ENCODE measurements around the gene BRAT1.

Gene BRAT1

DNA sequence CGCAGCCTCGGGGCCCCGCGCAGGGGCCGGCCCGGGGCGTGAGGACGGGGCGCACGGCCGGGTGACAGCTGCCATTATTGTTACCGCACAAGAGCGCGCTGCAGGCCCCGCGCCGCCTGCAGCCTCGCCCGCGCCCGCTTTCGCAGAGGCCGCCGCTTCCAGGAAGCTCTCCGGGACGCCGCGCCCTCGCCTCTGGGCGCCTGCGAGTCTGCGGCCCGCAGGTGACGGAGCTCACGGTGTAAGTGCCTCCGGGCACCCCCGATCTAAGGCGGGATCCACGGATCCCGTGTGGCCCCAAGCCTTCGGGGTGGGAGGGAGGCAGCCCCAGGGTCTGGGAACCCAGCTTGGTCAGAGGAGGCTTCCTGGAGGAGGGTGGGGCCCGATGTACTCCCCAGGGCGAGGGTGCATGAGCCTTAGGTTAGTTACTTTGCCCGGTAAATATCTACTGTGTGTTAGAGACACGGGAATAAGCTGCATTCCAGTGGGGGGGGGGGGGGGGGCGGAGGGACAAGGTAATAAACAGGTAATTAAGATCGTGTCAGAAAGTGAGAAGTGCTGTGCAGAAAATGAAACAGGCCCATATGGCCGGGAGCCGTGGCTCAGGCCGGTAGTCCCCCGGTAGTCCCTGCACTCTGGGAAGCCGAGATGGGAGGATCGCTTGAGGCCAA lies 4.1 kb upstream of the BRAT1 start:
- DNase-seq, result no peak

DNA sequence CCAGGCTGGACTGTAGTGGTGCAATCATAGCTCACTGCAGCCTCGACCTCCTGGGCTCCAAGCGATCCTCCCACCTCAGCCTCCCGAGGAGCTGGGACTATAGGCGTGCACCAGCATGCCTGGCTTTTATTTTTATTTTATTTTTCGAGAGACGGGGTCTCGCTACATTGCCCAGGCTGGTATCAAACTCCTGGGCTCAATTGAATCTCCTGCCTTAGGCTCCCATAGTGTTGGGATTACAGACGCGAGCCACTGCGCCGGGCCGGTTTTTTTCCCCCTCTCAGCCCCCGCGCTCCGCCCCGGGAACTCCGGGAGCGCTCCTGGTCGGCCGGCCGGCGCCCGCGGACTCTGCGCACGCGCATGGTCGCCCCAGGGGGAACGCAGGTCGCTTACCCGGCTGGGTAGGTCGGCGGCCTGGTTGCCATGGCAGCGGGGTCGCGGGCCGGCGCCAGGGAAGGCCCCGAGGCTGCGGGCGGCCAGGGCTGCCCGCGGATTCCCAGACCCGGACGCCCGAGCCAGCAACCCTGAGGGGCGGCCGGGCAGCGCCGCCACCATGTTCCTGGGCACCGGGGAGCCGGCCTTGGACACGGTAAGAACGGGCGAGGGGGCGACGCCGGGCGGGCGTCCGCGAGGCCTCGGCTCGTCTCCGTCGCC lies 3.4 kb upstream of the BRAT1 start, which contains the start of gene IQCE:
Gene IQCE (plus strand): TSS at position 351 of the 654 bp plus-strand sequence. CDS start 203 bp downstream, at position 554.
- DNase-seq, result peak; percentile 71 to 88

DNA sequence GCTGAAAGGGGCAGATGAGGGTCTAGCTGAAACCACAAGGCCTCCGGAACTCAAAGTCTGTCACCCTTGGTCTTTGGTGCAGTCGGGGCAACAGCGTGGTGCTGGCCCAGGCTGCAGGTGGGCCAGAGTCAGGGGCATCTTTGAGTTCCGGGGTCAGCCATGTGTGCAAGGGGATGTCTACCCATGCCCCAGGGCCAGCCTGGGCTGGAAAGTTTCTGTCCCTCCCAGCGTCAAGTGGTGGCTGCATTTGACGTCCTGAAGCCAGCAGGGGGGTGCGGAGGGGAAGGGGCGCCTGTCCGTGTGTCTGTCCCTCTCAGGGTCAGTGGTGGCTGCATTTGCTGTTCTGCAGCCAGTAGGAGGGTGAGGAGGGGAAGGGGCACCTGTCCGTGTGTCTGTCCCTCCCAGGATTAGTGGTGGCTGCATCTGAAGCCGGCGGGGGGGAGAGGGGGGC lies 638 bp downstream of the BRAT1 start:
- DNase-seq, result no peak

DNA sequence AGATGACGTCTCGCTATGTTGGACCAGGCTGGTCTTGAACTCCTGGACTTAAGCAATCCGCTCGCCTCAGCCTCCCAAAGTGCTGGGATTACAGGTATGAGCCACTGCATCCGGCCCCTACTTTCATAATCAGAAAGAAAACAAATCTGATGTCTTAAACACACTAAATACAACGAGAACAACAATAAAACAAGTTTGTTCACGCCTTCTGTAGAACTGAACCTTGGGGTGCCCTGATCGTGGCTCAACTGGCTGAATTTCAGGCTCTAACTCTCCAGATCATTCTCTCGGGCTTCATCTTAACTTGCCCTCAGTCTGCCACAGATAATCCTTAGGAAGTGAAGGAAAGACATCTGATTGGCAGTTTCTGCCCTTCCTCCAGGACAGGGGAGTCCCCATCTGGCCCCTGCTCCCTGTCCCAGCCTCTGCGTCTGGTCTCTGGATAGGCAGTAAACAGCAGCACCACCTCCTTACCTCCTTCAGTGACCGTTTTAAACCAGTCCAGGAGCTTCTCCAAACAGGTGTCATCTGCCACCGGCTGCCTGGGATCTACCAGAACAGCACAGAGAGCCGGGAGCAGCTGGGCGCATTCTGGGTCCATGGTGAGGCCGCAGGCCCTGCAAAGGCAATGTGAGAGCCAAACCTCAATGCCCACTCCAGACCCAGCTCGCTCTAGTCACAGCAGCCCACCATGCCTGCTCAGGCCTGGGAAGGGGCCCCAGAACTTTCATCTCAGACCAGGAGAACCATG lies 1.3 kb downstream of the BRAT1 start:
- no peak for DNase-seq

DNA sequence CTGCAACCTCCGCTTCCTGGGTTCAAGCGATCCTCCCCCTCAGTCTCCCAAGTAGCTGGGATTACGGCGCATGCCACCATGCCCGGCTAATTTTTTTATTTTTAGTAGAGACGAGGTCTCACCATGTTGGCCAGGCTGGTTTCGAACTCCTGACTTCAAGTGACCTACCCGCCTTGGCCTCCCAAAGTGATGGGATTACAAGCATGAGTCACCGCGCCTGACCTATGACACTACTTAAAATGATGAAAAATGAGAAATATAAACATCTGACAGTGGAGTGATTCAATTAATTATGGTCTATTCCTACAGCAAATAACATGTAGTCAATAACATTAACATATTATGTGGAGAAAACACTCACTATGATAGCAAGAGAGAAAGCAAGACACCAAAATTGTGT lies 2.2 kb downstream of the BRAT1 start:
- DNase-seq, result no peak

DNA sequence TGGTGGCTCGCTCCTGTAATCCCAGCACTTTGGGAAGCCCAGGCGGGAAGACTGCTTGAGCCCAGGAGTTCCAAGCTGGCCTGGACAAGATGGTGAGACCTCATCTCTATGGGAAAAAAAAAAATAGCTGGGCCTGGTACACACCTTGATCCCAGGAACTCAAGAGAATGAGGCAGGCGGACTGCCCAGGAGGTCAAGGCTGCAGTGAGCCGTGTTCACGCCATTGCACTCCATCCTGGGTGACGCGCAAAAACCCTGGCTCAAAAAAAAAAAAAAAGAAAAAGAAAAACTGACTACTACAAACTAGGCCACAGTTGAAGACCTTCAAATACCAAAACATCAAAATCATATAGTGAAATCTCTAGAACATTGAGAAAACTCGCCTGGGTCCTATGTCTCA lies 3.9 kb downstream of the BRAT1 start:
- DNase-seq, result no peak

DNA sequence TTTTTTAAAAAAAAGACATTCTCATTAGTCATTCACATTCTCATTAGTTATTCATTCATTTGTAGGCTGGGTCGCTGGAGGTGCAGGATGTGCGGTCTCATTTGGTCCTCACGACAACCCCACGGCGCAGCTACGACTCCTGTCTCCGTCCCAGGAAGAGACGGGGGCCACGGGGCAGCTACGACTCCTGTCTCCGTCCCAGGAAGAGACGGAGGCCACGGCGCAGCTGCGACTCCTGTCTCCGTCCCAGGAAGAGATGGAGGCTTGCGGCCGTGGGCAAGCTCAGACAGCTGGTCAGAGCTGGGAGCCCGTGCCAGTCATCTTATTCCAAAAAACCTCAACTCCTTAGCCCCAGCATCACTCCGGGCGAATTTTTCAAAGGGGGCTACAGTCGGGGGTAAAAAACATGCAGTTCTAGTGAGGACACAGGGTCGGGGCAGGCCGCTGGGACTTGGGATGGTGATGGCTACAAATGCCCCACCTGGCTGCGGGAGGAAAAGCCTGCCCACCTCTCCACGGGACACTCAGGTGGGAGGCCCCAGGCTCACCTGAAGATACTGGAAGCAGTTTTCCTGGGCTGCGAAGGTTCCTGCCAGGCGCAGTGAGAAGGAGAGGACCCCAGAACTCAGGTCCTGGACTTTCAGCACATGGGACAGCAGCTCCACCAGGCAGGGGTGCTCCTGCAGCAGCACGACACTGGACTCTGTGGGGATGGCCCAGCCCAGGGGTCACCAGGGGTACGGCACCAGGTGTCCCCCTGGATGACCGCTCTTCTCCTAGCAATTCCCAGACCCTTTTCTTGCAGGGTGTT lies 8.3 kb downstream of the BRAT1 start:
- DNase-seq, result no peak

DNA sequence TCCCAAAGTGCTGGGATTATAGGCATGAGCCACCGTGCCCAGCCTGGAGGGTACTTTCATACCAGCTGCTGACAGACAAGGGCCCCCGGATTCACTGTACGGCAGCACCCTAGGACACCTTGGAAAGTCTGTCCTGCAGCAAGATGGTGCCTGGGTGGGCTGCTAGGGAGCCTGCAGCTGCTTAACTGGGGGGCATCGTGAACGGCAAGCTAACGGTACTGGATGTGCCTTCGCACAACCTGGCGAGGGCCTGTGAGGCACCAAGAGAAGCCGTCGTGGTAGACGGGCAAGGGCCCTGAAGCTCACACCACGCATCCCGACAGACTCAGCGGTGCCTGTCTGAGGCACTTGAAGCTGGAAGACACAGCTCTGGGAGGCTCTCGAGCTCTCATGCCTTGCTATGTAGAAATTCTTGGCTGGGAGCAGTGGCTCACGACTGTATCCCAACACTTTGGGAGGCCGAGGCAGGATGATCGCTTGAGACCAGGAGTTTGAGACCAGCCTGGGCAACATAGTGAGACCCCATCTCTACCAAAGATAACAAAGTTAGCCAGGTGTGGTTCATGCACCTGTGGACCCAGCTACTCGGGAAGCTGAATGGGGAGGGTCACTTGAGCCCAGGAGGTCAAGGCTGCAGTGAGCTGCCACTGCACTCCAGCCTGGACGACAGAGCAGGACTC lies 9.4 kb downstream of the BRAT1 start:
- DNase-seq, result no peak

DNA sequence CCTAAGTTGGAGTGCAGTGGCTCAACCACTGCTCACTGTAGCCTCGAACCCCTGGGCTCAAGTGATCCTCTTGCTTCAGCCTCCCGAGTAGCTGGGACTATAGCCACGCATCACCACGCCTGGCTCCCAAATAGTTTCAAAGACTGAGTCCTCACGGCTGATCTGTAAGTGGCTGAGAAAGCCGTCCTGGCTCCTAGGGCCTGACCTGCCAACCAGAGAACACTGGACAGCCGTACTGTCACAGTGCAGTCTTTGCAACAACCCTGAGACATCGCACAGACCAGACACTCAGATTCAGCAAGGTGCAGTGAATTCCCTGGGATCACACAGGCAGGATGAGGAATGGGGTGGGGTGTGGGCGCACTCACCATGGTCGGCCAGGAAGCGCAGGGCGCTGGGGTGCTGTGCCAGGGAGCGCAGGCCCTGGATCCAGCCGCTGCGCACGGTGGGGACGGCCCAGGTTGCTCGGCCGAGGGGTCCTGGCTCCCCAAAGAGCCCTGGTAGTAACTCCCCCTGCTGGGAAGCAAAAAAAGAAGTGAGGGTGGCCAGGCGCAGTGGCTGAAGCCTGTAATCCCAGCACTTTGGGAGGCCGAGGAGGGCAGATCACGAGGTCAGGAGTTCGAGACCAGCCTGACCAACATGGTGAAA lies 10.7 kb downstream of the BRAT1 start:
- no peak for DNase-seq

DNA sequence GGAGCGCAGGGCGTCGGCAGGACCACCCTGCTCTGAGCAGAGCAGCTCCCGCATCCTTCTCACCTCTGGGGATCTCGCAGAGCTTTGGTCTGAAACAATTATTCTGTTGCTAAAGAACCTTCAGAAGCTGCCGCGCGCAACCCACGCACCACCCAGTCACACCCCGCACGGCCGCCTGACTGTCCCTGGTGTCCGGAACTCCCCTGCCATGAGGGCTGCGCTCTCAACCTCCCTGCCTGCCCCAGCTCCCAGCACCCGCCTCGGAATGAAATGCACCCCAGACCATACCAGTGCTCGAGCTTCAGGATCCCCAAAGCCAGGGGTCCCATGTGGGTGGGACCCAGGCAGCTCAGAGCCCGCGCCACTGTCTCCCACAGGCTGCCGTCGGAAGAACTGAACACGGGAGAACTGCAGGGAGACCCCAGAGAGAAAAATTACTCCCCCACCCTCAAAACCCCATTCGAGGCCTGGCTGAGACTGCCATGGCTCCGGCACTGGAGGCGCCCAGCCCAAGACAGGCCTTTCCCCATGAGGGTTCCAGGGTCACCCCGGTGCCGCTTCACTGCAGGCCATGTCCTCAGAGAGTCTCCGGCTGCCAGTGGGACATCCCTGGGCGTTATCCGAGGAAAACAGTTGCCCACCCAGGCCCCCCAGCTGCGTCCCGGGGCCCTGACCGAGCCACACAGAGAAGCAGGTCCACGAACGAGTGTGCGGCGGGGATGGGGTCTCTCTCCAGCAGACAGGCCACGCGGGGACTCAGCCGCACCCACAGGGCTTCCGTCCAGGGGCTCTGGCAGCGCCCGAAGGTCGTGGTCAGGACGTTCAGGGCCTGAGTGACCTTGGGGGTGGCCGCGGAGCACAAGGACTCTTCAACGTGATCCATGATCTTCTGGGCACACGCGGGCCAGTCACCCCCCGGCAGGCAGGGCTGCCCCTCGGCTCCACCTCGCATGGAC lies 12.1 kb downstream of the BRAT1 start:
- DNase-seq, result no peak

DNA sequence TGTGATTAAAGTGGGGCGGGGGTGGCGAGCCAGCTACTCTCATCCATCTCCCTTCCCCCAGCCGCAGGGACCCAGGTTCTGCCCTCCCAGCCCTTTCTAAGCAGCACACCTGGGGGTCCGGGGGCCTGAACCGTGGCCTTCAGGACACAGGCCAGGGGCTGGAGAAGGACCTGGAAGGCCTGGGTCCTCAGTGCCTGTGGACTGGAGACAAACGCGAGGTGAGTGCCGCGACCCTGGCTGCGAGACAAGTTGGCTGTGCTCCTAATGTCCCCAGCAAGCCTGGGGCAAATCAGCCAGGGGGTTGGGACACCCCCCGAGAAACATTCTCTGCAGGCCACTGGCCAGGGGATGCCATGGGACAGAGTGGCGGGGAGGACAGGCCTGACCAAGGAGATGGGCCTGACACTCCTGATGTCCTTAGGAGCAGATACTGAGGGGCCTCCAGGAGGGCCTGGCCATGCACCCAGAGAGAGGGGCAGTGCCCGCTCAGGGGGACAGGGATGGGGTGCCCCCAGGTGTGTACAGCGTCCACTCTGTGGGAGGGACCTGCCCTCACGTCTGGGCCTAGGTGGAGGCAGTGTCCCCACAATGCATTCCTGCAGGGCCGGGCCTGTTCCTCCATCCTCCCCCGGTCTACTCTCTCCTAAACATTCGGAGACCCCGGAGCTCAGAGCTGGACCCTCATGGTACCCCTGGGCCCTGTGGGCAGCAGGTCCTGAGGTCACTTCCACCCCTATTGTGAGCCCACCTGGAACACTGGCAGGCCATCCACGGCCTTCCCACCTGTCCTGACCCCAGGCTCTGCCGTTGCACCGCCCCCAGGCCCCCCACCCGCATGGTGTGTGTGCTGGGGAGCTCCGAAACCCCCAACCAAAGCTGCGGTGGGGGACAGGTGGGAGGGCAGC lies 13.1 kb downstream of the BRAT1 start:
- DNase-seq, result no peak

DNA sequence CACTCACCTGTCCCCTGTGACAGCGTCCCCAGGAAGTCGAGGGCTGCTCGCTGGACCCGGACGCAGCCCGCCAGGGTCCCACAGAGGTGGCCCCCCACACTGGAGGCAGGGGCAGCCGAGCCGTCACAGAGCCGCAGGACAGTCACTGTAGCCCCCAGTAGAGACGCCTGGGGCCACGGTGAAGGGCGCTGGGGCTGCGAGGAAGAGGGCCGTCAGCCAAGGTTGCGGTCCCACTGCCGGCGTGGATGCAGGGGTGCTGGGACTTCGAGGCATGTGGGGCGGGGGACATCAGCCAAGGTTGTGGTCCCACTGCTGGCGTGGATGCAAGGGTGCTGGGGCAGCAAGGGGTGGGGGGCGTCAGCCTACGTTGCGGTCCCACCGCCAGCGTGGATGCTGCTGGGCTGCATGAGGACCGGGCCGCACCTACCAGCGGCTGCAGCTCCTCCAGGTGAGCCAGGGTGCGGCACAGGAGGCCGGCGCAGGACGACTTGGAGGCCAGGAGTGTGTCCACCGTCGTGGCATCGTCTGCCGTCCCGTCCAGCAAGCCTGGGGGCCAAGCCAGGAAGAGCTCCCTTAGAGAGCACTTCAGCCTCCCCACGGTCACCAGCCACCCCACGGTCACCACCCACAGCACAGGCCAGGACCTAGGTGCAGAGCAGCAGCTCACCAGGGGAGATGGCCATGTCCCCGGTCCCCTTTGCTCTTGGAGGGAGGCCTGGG lies 13.9 kb downstream of the BRAT1 start:
- DNase-seq, result no peak

DNA sequence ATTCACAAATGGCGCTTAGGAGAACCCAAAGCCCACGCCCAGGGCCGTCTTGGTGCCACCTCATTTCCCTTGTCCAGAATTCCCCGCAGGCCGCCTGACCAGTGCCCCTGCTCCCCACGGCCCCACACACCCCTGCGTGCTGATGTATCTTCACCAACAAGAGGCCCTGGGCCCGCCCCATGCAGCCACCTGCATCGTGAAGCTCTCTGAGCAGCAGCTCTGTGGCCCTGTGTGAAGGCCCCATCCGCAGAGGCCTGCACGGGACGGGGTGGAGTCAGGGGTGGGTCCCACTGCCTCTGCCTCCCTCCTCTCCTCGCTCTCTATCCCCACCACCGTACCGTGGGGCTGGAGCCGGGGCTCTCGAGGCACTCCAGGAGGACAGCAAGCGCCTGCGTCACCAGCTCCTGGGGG lies 14.7 kb downstream of the BRAT1 start:
- no peak for DNase-seq

DNA sequence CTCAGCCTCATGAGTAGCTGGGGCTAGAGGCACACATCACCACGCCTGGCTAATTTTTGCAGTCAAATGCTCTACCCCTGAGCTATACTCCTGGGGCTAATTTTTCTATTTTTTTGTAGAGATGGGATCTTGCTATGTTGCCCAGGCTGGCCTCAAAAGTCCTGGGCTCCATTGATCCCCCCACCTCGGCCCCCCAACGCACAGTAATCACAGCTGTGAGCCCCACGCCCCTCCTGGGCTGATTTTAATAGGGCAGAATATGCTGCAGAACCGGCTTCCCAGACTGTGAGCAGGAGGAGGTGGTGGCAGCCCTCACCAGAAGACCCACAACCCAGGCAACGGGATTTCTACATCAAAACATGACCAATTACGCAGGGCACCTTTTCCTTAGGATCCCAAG lies 15.2 kb downstream of the BRAT1 start:
- DNase-seq, result no peak

DNA sequence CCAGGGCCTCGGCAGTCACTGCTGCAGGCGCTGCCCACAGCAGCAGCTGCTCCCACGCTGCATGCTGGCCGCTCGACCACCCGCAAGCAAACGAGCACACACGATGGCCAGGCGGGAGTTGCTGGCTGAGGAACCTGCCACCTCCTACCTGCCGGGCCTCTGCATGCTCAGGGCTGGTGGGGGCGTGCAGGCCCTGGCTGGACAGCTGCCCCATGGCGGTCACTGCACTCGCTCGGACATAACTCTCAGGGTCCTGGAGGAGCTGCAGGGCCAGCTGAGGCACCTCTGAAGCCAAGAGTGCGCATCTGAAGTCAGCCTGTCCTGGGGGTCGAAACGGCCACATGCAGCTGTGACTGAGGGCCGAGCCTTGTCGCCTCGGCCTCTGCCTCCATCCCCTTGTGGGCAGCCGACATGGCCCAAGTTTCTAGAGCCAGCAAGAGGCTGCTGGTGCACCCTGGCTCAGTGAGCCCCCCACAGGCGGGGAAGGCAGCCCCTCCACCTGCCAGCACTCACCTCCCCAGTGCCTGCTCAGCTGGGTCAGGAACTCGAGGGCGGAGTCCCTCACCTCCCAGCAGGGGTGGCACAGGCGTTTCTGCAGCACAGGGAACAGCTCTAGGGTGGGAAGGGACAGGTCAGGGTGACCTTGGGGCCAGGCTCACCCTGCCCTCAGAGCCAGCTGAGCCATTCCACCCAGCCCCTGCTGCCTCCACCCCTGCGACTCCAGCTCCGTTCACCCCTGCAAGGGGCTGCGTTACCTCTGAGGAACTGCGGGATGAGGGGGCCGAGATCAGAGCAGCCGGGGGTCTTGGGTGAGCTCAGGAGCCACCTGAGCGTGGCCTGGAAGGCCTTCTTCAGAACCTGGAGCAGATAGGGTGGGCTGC lies 16.1 kb downstream of the BRAT1 start:
- no peak for DNase-seq

DNA sequence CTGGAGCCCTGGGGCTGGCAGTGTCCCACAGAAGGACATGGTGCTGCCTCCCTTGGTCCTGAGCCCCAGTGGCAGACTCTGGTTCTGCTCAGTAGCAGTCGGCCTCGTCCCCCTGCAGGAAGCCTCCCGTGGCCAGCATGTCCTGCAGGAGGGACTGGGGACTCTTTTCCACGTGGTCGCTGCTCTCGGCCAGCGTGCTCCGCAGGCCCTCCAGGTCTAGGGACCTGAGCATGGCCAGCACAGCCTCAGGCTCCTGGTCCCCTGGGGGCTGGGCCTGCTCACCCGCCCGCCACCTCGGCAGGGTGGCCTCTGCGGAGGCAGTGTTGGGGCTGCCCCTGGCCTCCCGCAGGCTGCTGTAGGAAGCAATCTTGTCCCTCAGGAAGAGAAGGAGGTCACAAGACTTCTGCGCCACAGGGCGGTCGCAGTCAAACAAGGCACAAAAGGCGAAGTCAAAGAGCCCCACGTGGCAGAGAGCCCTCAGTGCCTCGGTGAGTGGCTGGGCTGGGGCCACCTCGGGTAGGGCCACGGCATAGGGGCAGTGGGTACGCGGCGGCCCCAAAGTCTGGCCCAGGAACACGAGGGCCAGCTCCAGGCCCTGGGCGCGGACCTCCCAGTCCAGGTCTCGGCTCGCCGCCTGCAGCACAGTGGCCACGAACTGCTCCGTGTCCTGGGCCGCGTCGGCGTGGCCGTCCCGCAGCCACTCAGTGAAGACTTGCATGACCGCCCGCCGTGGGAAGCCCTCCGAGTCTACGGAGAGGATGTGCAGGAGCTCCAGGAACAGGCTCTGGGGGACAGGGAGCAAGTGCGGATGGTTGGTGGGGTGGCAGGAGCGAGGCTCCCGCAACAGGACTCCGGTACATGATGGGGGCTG lies 17.1 kb downstream of the BRAT1 start:
- no peak for DNase-seq

All from hippocampal formation (tissue), 2 donors.